Gastrocnemius medialis (tissue), 4 donors: ENCODE results near the gene DCAF17.

ENCODE experiments used
- POLR2A ChIP-seq, 2 donors: fragments of 450-650 bp; IDR thresholded peaks; one replicate each; pipeline ENCODE4 v1.6.1; 2017; ENCODE audit warnings: antibody characterized with exemption in 2 of 2, mild to moderate bottlenecking in 2 of 2, moderate library complexity in 2 of 2
- TF ChIP-seq, protein P1 (sequence below), 5 experiments: fragments of 450-650 bp in 3 of 5; fragments of 200-600 bp in 2 of 5; sonication (generic) in 2 of 5; IDR thresholded peaks in 4 of 5; conservative IDR thresholded peaks in 1 of 5; 1 replicate in 4 of 5; 2 replicates in 1 of 5; pipeline ENCODE4 v1.5.1; 2016 to 2019; ENCODE audit warnings: antibody characterized with exemption in 5 of 5, mild to moderate bottlenecking in 3 of 5, moderate library complexity in 3 of 5

GRCh38 chr2:171389325-171389724 lies 44.7 kb upstream of the DCAF17 start:
- TF ChIP-seq, protein P1, sequence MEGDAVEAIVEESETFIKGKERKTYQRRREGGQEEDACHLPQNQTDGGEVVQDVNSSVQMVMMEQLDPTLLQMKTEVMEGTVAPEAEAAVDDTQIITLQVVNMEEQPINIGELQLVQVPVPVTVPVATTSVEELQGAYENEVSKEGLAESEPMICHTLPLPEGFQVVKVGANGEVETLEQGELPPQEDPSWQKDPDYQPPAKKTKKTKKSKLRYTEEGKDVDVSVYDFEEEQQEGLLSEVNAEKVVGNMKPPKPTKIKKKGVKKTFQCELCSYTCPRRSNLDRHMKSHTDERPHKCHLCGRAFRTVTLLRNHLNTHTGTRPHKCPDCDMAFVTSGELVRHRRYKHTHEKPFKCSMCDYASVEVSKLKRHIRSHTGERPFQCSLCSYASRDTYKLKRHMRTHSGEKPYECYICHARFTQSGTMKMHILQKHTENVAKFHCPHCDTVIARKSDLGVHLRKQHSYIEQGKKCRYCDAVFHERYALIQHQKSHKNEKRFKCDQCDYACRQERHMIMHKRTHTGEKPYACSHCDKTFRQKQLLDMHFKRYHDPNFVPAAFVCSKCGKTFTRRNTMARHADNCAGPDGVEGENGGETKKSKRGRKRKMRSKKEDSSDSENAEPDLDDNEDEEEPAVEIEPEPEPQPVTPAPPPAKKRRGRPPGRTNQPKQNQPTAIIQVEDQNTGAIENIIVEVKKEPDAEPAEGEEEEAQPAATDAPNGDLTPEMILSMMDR (IDR thresholded peaks at IDR 0.05 in 4 of 5, conservative IDR thresholded peaks at IDR 0.05 in 1 of 5) = no peak
- no peak for TF ChIP-seq POLR2A (IDR thresholded peaks at IDR 0.05)
